Fibroblast of the aortic adventitia (primary cell): Measurements from ENCODE around the gene CEBPA. TPM values are rescaled to one million over a fixed set of nuclear protein-coding genes. Genes with fewer than 3 reads are reported as not detected.

Experiments
- DNase-seq: peaks from one replicate; pipeline ENCODE4 v3.0.0-alpha.2; 2010; ENCODE audit warnings: low read depth
- H3K4me3 ChIP-seq: 2 replicates; pipeline ENCODE4 v1.5.1; 2011; ENCODE audit warnings: low read depth, mild to moderate bottlenecking, control low read depth, low read length, moderate library complexity
- total RNA-seq: library from RNA; depleted of rRNA; stranded (reverse); fragments of >200 nt; gene quantifications from 2 replicates; pipeline ENCODE4 v1.2.3, GENCODE V29; 2012; ENCODE audit warnings: low replicate concordance
- TF ChIP-seq, protein P1 (sequence below): IDR thresholded peaks from 2 replicates; pipeline ENCODE4 v1.5.1; 2011; ENCODE audit warnings: mild to moderate bottlenecking, low read length, control low read depth, inconsistent platforms; ENCODE audit not compliant: insufficient read depth

Gene CEBPA
- total RNA-seq, 1 donor: 0.18 TPM

DNA sequence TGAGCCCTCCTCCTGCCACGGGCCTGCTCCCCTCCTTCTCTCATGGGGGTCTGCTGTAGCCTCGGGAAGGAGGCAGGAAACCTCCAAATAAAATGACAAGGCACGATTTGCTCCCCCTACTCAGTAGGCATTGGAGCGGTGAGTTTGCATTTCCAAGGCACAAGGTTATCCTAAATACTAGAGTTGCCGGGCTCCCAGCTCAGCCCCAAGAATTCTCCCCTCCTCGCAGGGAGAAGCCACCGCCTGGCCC, 1.5 kb downstream of the CEBPA start:
- no peak for DNase-seq
- TF ChIP-seq, protein P1, sequence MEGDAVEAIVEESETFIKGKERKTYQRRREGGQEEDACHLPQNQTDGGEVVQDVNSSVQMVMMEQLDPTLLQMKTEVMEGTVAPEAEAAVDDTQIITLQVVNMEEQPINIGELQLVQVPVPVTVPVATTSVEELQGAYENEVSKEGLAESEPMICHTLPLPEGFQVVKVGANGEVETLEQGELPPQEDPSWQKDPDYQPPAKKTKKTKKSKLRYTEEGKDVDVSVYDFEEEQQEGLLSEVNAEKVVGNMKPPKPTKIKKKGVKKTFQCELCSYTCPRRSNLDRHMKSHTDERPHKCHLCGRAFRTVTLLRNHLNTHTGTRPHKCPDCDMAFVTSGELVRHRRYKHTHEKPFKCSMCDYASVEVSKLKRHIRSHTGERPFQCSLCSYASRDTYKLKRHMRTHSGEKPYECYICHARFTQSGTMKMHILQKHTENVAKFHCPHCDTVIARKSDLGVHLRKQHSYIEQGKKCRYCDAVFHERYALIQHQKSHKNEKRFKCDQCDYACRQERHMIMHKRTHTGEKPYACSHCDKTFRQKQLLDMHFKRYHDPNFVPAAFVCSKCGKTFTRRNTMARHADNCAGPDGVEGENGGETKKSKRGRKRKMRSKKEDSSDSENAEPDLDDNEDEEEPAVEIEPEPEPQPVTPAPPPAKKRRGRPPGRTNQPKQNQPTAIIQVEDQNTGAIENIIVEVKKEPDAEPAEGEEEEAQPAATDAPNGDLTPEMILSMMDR: no peak
- H3K4me3 ChIP-seq: no peak overlapping the region

DNA sequence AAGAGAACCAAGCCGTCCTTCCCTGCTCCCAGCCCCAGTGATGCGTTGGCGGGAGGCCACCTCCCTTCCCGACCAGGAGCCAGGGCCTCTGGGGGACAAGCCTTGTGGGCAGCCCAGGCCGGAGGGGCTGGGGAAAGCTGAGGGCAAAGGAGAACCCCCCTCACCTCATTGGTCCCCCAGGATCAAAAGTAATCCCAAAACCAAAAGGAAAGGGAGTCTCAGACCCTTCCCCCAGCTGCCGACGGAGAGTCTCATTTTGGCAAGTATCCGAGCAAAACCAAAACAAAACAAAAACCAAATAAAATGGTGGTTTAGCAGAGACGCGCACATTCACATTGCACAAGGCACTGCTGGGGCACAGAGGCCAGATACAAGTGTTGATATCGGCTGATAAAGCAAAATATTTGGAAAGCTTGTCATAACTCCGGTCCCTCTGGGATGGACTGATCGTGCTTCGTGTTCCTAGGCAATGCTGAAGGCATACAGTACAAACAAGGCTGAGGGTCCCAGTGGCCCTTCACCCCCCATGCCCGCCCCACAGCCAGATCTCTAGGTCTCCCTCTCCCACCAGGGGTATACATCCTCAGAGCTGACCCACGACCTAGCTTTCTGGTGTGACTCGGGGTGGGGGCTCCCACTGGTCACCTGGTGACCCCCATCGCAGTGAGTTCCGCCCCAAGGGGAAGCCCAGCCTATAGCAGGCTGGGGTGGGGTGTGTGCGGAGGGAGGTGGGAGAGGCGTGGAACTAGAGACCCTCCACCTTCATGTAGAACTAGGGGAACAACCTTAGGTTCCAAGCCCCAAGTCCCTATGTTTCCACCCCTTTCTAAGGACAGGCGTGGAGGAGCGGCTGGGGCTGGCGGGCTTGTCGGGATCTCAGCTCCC, 2.1 kb downstream of the CEBPA start:
- peak; percentile 15 for DNase-seq
- TF ChIP-seq, protein P1: no peak
- H3K4me3 ChIP-seq: no peak overlapping the region

- TF ChIP-seq, protein P1: no peak
- no peak overlapping the region for H3K4me3 ChIP-seq
- DNase-seq: no peak
These were observed 3.2 kb downstream of the CEBPA start for GRCh38 chr19:33299051-33299688.

GRCh38 chr19:33298146-33298911, 4.0 kb downstream of the CEBPA start:
- no peak overlapping the region for H3K4me3 ChIP-seq
- TF ChIP-seq, protein P1: no peak
- no peak for DNase-seq

DNA sequence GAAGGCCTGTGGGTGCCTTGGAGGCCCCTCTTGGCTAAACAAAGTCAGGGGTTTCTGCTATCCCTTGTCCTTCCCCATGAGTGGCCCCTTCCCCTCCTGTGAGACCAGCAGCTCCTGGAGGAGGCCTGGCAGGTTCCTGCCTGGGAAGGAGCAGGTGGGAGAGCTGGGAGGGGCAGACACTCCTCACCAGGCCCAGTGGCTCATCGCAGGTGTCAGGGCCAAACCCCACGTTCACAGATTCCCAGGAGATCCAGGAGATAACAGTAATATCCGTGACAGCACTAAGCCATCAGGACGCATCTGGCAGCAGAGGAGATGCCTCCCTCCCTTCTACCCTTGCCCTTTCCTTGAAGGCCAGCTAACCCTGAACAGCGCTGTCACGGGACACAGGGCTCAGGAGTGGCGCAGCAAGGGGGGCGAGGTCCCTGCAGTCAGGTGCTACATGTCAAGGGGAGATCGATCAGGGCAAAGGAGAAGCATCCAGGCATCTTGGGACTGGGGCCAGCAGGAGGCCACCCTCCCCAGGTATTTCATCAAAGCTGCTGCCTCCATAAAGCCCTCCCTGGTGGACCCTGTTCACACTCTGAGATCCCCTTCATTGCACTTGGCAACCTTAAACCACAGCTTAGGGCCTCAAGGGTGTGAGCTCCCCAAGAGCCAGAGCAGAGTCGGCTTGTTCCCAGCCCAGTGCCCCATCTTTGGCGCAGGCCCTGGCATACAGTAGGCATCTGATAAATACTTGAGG, 4.8 kb downstream of the CEBPA start:
- no peak for DNase-seq
- TF ChIP-seq, protein P1: no peak
- no peak overlapping the region for H3K4me3 ChIP-seq

GRCh38 chr19:33296488-33296971, 5.8 kb downstream of the CEBPA start:
- TF ChIP-seq, protein P1: no peak
- H3K4me3 ChIP-seq: no peak overlapping the region
- no peak for DNase-seq
